Vagina (tissue), 2 donors: Measurements from ENCODE around the gene DCHS2. TPM values are rescaled to one million over a fixed set of nuclear protein-coding genes. Genes with fewer than 3 reads are reported as not detected.

ENCODE experiments used
- DNase-seq, 2 donors: peaks; one replicate each; pipeline ENCODE4 v3.0.0-alpha.2; 2017; ENCODE audit errors: extremely low spot score in 2 of 2
- H3K27ac ChIP-seq: fragments of 200-600 bp; sonication (generic); one replicate; pipeline ENCODE4 v1.5.1; 2019
- H3K27me3 ChIP-seq: fragments of 200-600 bp; sonication (generic); one replicate; pipeline ENCODE4 v1.5.1; 2019
- H3K36me3 ChIP-seq, 2 donors: fragments of 200-600 bp; sonication (generic); one replicate each; pipeline ENCODE4 v1.5.1; 2017 to 2019
- H3K4me1 ChIP-seq: fragments of 200-600 bp; sonication (generic); one replicate; pipeline ENCODE4 v1.5.1; 2019
- H3K4me3 ChIP-seq, 2 donors: fragments of 200-600 bp; sonication (generic); 1 replicate in 1 of 2; 2 replicates in 1 of 2; pipeline ENCODE4 v1.5.1; 2016 to 2019
- H3K9me3 ChIP-seq: fragments of 200-600 bp; sonication (generic); one replicate; pipeline ENCODE4 v1.5.1; 2019
- CTCF ChIP-seq, 3 experiments: fragments of 450-650 bp in 2 of 3; fragments of 200-600 bp in 1 of 3; sonication (generic) in 1 of 3; IDR thresholded peaks; one replicate each; pipeline ENCODE4 v1.5.1; 2017 to 2019; ENCODE audit warnings: antibody characterized with exemption in 3 of 3, mild to moderate bottlenecking in 2 of 3, moderate library complexity in 2 of 3
- POLR2A ChIP-seq, 2 donors: fragments of 450-650 bp; IDR thresholded peaks; one replicate each; pipeline ENCODE4 v1.6.1; 2017; ENCODE audit warnings: antibody characterized with exemption in 2 of 2, mild to moderate bottlenecking in 2 of 2, moderate library complexity in 2 of 2
- POLR2AphosphoS5 ChIP-seq, 2 donors: sonication (generic); formaldehyde crosslinking; IDR thresholded peaks; one replicate each; pipeline ENCODE4 v1.9.0; 2017; ENCODE audit warnings: antibody characterized with exemption in 2 of 2, mild to moderate bottlenecking in 2 of 2, low read depth in 1 of 2; ENCODE audit not compliant: insufficient read depth in 1 of 2
- intact Hi-C: fragments of 100-400 bp; cut with DNase I; formaldehyde crosslinking; loops from one replicate; pipeline ENCODE4 v1.15.1; 2023
- total RNA-seq: library from RNA; depleted of rRNA; stranded (reverse); fragments of >200 nt; gene quantifications from one replicate; pipeline ENCODE4 v1.2.3, GENCODE V29; 2016

DCHS2 gene
- total RNA-seq, 1 donor from 2014 or later: 7.9 TPM

DNA sequence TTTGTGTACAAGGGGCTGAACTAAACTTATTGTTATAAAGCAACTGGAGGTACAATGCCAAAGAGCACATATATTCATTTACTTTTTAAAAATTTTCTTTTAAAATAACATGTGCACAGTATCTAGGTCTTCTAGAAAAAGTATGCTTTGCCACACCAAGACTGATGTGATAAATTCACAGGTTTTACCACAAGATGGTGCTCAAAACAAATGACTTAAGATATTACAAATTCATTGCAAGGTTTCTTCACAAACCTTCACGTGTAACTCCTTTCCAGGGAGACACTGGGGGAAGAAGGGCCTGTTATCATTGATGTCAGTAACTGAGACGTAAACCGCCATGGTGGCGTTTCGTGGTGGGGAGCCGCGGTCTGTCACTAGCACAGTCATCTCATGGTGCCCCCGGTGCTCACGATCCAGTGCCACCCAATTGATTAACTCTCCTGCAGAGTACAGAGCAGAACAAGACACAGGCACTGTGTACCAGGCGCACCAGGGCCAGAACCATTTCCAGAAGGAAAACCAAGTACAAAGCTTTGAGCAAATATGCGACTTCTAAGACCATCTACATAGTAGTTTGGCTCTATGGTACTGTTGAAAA lies 162.2 kb downstream of the DCHS2 start:
- TF ChIP-seq CTCF (IDR thresholded peaks at IDR 0.05) (peak in 1 of 3 experiments; percentile 21), POLR2AphosphoS5 (IDR thresholded peaks at IDR 0.05; ENCODE audit: insufficient read depth in 1 of 2, low read depth in 1 of 2) (no peak), POLR2A (IDR thresholded peaks at IDR 0.05) (no peak)
- Histone ChIP-seq H3K4me3 (no peak overlapping the region), H3K9me3 (no peaks in the 10 kb centered on the region), H3K4me1 (peaks cover 11% of the 10 kb centered on the region), H3K27me3 (no peaks in the 10 kb centered on the region), H3K27ac (no peak overlapping the region), H3K36me3 (no peaks in the 10 kb centered on the region)
- intact Hi-C loops: no loop called here
- no peak for DNase-seq

- Histone ChIP-seq H3K27ac (no peak overlapping the region), H3K27me3 (no peaks in the 10 kb centered on the region), H3K4me1 (peaks cover 8% of the 10 kb centered on the region), H3K36me3 (no peaks in the 10 kb centered on the region), H3K4me3 (no peak overlapping the region), H3K9me3 (no peaks in the 10 kb centered on the region)
- DNase-seq: no peak
- no peak for TF ChIP-seq POLR2A (IDR thresholded peaks at IDR 0.05)
- no peak for TF ChIP-seq CTCF (IDR thresholded peaks at IDR 0.05)
- TF ChIP-seq POLR2AphosphoS5 (IDR thresholded peaks at IDR 0.05; ENCODE audit: insufficient read depth in 1 of 2, low read depth in 1 of 2): no peak
- intact Hi-C loops: no loop called here
These were observed 163.6 kb downstream of the DCHS2 start for GRCh38 chr4:154328030-154328429.

DNA sequence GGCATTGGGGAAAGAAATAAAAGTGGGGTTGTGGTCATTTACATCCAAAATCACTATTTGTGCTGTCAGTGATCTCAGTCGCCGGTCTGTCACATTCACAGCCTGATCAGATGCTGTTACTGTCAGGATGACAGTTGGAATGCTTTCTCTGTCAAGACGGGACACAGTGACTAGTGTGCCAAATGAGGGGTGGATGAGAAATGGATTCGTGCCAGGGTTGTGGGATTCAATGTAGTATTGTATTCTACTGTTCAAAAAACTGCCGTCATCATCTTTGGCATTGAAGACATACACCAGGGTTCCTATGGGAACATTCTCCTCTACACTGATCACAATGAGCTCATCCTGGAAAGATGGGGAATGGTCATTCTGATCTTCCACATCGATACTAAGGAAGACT lies 171.1 kb downstream of the DCHS2 start:
- no peak for DNase-seq
- intact Hi-C loops: no loop called here
- Histone ChIP-seq H3K36me3 (no peaks in the 10 kb centered on the region), H3K4me3 (no peak overlapping the region), H3K4me1 (no peaks in the 10 kb centered on the region), H3K27ac (no peak overlapping the region), H3K9me3 (no peaks in the 10 kb centered on the region), H3K27me3 (no peaks in the 10 kb centered on the region)
- TF ChIP-seq POLR2A (IDR thresholded peaks at IDR 0.05): no peak
- TF ChIP-seq POLR2AphosphoS5 (IDR thresholded peaks at IDR 0.05; ENCODE audit: insufficient read depth in 1 of 2, low read depth in 1 of 2): no peak
- TF ChIP-seq CTCF (IDR thresholded peaks at IDR 0.05): no peak

DNA sequence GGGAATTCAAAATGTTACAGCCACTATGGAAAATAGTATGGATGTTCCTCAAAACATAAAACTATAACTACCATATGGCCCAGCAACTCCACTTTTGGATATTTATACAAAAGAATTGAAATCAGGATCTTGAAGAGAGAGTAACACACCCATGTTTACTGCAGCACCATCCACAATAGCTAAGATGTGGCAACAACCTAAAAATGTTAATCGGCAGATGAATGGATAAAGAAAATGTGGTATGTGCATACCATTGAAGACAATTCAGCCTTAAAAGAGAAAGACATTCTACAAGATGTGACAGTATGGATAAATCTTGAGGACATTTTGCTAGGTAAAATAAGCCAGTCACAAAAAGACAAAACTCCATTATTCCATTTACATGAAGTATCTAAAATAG lies 171.9 kb downstream of the DCHS2 start:
- Histone ChIP-seq H3K36me3 (no peaks in the 10 kb centered on the region), H3K27ac (no peak overlapping the region), H3K27me3 (no peaks in the 10 kb centered on the region), H3K4me1 (no peaks in the 10 kb centered on the region), H3K4me3 (no peak overlapping the region), H3K9me3 (no peaks in the 10 kb centered on the region)
- TF ChIP-seq POLR2A (IDR thresholded peaks at IDR 0.05) (no peak), CTCF (IDR thresholded peaks at IDR 0.05) (no peak), POLR2AphosphoS5 (IDR thresholded peaks at IDR 0.05; ENCODE audit: insufficient read depth in 1 of 2, low read depth in 1 of 2) (no peak)
- intact Hi-C loops: loop anchor here (10.0 kb wide), 1 partner anchor 535 kb away; the partner anchor contains the start of gene SFRP2
- no peak for DNase-seq

- H3K4me3 ChIP-seq: no peak overlapping the region
- H3K4me1 ChIP-seq: no peaks in the 10 kb centered on the region
- DNase-seq: no peak
- H3K27ac ChIP-seq: no peak overlapping the region
- no peaks in the 10 kb centered on the region for H3K9me3 ChIP-seq
- intact Hi-C loops: loop anchor here (10.0 kb wide), 1 partner anchor 533 kb away; the partner anchor contains the start of gene SFRP2
- H3K36me3 ChIP-seq: no peaks in the 10 kb centered on the region
- TF ChIP-seq POLR2AphosphoS5 (IDR thresholded peaks at IDR 0.05; ENCODE audit: insufficient read depth in 1 of 2, low read depth in 1 of 2): no peak
- TF ChIP-seq CTCF (IDR thresholded peaks at IDR 0.05): no peak
- no peak for TF ChIP-seq POLR2A (IDR thresholded peaks at IDR 0.05)
- no peaks in the 10 kb centered on the region for H3K27me3 ChIP-seq
These were observed 174.2 kb downstream of the DCHS2 start for GRCh38 chr4:154317201-154317999.
